ENCODE data around the gene RSBN1L. TPM values are rescaled to one million over a fixed set of nuclear protein-coding genes. Genes with fewer than 3 reads are reported as not detected.

Gene RSBN1L
- polyA plus RNA-seq, 3 donors, result 1.3 to 10.0 (median 2.2) TPM

DNA sequence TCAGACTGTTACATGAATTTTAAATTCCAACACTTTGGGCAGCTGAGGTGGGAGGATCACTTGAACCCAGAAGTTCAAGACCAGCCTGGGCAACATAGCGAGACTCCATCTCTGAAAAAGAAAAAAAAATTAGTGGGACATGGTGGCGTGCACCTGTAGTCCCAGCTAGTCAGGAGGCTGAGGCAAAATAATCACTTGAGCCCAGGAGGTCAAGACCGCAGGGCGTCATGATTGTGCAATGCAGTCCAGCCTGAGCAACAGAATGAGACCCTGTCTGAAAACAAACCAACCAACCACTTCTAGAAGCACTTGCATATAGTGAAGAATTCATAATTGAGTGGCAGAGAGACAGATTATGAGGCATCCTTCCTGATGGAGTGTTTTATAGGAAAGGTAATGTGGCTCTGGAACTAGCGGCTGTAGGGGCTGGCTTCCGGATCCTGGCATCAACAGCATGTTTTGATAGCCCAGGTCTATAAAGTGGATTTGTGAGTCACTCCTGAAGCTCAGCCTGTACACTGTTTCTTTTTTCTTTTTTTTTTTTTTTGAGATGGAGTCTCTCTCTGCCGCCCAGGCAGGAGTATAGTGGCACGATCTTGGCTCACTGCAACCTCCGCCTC is 40.3 kb upstream of the RSBN1L start:
- Mint-ChIP-seq H3K27ac (peak overlapping the region in 2 of 7 donors; percentile 1 to 32), H3K36me3 (peaks cover 39 to 61% of the 10 kb centered on the region in 2 donors), H3K9me3 (no peaks in the 10 kb centered on the region), H3K4me3 (no peak overlapping the region), H3K4me1 (peaks cover 10% of the 10 kb centered on the region), H3K27me3 (ENCODE audit: low read depth in 3 of 3) (no peaks in the 10 kb centered on the region)
- H3K9ac ChIP-seq (ENCODE audit: insufficient read depth, low read length, poor library complexity, severe bottlenecking), result no peak overlapping the region
- no peak overlapping the region for H2AFZ ChIP-seq (ENCODE audit: insufficient read depth, low read depth, low read length, poor library complexity, severe bottlenecking)
- 100% methylated on average over 3 of the region's 9 CpGs for WGBS (ENCODE audit: insufficient coverage)
- peaks cover 22 to 59% of the 10 kb centered on the region in 2 donors for H3K36me3 ChIP-seq (replicated peaks in 1 of 2; ENCODE audit: control insufficient read depth in 1 of 2, insufficient read depth in 2 of 2, low read length in 2 of 2)
- H4K20me1 ChIP-seq (ENCODE audit: insufficient read depth, low read length), result peaks cover 7% of the 10 kb centered on the region
- H3K9me3 ChIP-seq (replicated peaks in 1 of 2; ENCODE audit: control insufficient read depth in 1 of 2, insufficient read depth in 1 of 2, low read length in 2 of 2), result no peaks in the 10 kb centered on the region
- H3K4me2 ChIP-seq (replicated peaks; ENCODE audit: extremely low read depth, low read length, poor library complexity, severe bottlenecking), result no peak overlapping the region
- H3K27ac ChIP-seq (ENCODE audit: low read depth in 1 of 2, low read length in 2 of 2), result no peak overlapping the region
- intact Hi-C loops (cut with micrococcal nuclease), result loop anchor here in 1 of 2 donors (5.0 kb wide), 1 partner anchor 101 kb away; no protein-coding TSS in a partner anchor
- TF ChIP-seq, protein P1, sequence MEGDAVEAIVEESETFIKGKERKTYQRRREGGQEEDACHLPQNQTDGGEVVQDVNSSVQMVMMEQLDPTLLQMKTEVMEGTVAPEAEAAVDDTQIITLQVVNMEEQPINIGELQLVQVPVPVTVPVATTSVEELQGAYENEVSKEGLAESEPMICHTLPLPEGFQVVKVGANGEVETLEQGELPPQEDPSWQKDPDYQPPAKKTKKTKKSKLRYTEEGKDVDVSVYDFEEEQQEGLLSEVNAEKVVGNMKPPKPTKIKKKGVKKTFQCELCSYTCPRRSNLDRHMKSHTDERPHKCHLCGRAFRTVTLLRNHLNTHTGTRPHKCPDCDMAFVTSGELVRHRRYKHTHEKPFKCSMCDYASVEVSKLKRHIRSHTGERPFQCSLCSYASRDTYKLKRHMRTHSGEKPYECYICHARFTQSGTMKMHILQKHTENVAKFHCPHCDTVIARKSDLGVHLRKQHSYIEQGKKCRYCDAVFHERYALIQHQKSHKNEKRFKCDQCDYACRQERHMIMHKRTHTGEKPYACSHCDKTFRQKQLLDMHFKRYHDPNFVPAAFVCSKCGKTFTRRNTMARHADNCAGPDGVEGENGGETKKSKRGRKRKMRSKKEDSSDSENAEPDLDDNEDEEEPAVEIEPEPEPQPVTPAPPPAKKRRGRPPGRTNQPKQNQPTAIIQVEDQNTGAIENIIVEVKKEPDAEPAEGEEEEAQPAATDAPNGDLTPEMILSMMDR (IDR thresholded peaks at IDR 0.05), result no peak
- DNase-seq, result no peak
- H3K4me3 ChIP-seq (replicated peaks in 1 of 3; ENCODE audit: low read depth in 2 of 3, low read length in 3 of 3), result no peak overlapping the region
- H3K27me3 ChIP-seq (ENCODE audit: control insufficient read depth in 2 of 2, insufficient read depth in 2 of 2, low read length in 2 of 2), result no peaks in the 10 kb centered on the region
- peaks cover 6 to 16% of the 10 kb centered on the region in 2 donors for H3K4me1 ChIP-seq (ENCODE audit: control insufficient read depth in 1 of 2, insufficient read depth in 2 of 2, low read length in 2 of 2)
- no peaks in the 10 kb centered on the region for H3K79me2 ChIP-seq (ENCODE audit: insufficient read depth, low read length)

DNA sequence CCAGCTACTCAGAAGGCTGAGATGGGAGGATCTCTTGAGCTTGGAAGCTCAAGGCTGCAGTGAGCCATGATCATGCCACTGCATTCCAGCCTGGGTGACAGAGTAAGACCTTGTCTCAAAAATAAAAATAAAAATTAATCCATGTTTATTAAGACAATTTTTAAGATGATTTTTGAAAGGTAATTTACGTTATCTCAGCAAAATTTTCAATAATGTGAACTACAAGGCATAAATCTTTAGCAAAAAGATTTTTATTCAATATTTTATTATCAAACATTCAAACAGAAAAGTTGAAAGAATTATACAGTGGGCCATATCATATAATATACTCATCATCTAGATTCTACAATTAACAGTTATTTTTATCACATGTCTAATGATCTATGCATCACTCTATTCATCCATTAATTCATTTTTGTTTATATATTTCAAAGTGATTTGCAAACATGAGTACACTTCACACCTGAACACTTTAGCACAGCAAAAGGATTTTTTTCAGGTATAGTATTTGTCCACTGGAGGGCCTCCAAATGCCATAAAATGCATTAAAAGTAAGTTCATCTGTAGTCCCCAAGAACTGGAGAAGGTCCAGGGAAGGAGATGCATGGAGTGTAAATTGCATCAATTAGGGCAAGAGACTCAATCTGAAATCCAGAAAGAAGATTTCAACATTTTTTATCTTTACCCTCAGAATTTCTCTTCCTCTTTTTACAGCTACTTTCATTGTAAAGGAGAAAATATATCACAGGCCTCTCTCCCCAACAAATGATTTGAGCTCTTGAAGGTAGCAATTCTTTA is 38.6 kb upstream of the RSBN1L start:
- H3K9me3 Mint-ChIP-seq, result no peaks in the 10 kb centered on the region
- Histone ChIP-seq H3K4me1 (ENCODE audit: control insufficient read depth in 1 of 2, insufficient read depth in 2 of 2, low read length in 2 of 2) (peaks cover 10 to 33% of the 10 kb centered on the region in 2 donors), H2AFZ (ENCODE audit: insufficient read depth, low read depth, low read length, poor library complexity, severe bottlenecking) (no peak overlapping the region), H3K9ac (ENCODE audit: insufficient read depth, low read length, poor library complexity, severe bottlenecking) (no peak overlapping the region), H3K4me3 (replicated peaks in 1 of 3; ENCODE audit: low read depth in 2 of 3, low read length in 3 of 3) (no peak overlapping the region), H3K36me3 (replicated peaks in 1 of 2; ENCODE audit: control insufficient read depth in 1 of 2, insufficient read depth in 2 of 2, low read length in 2 of 2) (peaks cover 22 to 63% of the 10 kb centered on the region in 2 donors), H3K4me2 (replicated peaks; ENCODE audit: extremely low read depth, low read length, poor library complexity, severe bottlenecking) (no peak overlapping the region), H3K9me3 (replicated peaks in 1 of 2; ENCODE audit: control insufficient read depth in 1 of 2, insufficient read depth in 1 of 2, low read length in 2 of 2) (no peaks in the 10 kb centered on the region), H3K79me2 (ENCODE audit: insufficient read depth, low read length) (no peaks in the 10 kb centered on the region), H3K27ac (ENCODE audit: low read depth in 1 of 2, low read length in 2 of 2) (peak overlapping the region in 1 of 2 donors; percentile 20), H3K27me3 (ENCODE audit: control insufficient read depth in 2 of 2, insufficient read depth in 2 of 2, low read length in 2 of 2) (no peaks in the 10 kb centered on the region), H4K20me1 (ENCODE audit: insufficient read depth, low read length) (no peaks in the 10 kb centered on the region)
- WGBS (ENCODE audit: insufficient coverage), result no CpG with 5 or more reads among the region's 1 CpG
- peaks cover 39 to 63% of the 10 kb centered on the region in 2 donors for H3K36me3 Mint-ChIP-seq
- H3K27me3 Mint-ChIP-seq (ENCODE audit: low read depth in 3 of 3), result peaks cover 0 to under 1% (median 0%) of the 10 kb centered on the region in 3 donors
- H3K4me3 Mint-ChIP-seq, result no peak overlapping the region
- H3K27ac Mint-ChIP-seq, result peak overlapping the region in 3 of 7 donors; percentile 56 to 81 (median 69)
- TF ChIP-seq, protein P1 (IDR thresholded peaks at IDR 0.05), result peak; percentile 42
- H3K4me1 Mint-ChIP-seq, result peaks cover 23% of the 10 kb centered on the region
- intact Hi-C loops (cut with micrococcal nuclease), result loop anchor here in 1 of 2 donors (5.0 kb wide), 1 partner anchor 100 kb away; no protein-coding TSS in a partner anchor
- peak; percentile 10 to 40 (median 37) for DNase-seq

All from CD14-positive monocyte (primary cell).